GM10248 (cell line): ENCODE measurements around the gene PIP5K1C.
"Not testable (repeated sequence)": the region's sequence is repeated elsewhere in the genome, so short reads cannot be mapped to it uniquely, and the experiment has no call there.

ENCODE experiments used
- CTCF ChIA-PET: fragments of 300-600 bp; sonication (Branson Sonifier 250); formaldehyde crosslinking; extraction: SDS; loops from one replicate; lab custom pipeline; 2021; ENCODE audit warnings: antibody characterized with exemption; lab: Yijun Ruan, JAX
- POLR2A ChIA-PET: fragments of 350-650 bp; sonication (Branson Sonifier 250); formaldehyde crosslinking; extraction: SDS; loops from one replicate; lab custom pipeline; 2020; ENCODE audit warnings: antibody characterized with exemption; lab: Yijun Ruan, JAX
- DNase-seq: peaks from one replicate; pipeline ENCODE4 v3.0.0; 2012; ENCODE audit errors: extremely low spot score
- CTCF ChIP-seq: IDR thresholded peaks from 2 replicates; pipeline ENCODE4 v1.5.1; 2012; ENCODE audit warnings: mild to moderate bottlenecking, low read depth; ENCODE audit errors: extremely low read depth, missing control alignments, control extremely low read depth

Gene PIP5K1C

GRCh38 chr19:3648037-3648905 lies 52.0 kb downstream of the PIP5K1C start:
- CTCF ChIA-PET = interaction anchor here (0.9 to 1.4 kb wide), 5 partner anchors 9 to 59 kb away, joined by 3 to 5 read pairs (median 3); partner anchors contain the start of gene PIP5K1C
- no peak for DNase-seq
- POLR2A ChIA-PET = no interaction called here
- no peak for TF ChIP-seq CTCF

GRCh38 chr19:3647102-3647501 lies 53.2 kb downstream of the PIP5K1C start:
- POLR2A ChIA-PET, CTCF ChIA-PET, DNase-seq: not testable (repeated sequence)

GRCh38 chr19:3646336-3647092 lies 53.8 kb downstream of the PIP5K1C start:
- no peak for TF ChIP-seq CTCF
- ChIA-PET POLR2A (no interaction called here), CTCF (no interaction called here)
- DNase-seq = no peak

GRCh38 chr19:3645726-3646125 lies 54.5 kb downstream of the PIP5K1C start:
- ChIA-PET POLR2A (no interaction called here), CTCF (no interaction called here)
- DNase-seq = no peak
- no peak for TF ChIP-seq CTCF

GRCh38 chr19:3645067-3645396 lies 55.2 kb downstream of the PIP5K1C start:
- DNase-seq = no peak
- CTCF ChIA-PET = no interaction called here
- no peak for TF ChIP-seq CTCF
- POLR2A ChIA-PET = no interaction called here

- no peak for TF ChIP-seq CTCF
- POLR2A ChIA-PET = no interaction called here
- no peak for DNase-seq
- CTCF ChIA-PET = no interaction called here
Measured at GRCh38 chr19:3644351-3645066, 55.8 kb downstream of the PIP5K1C start.
